ENCODE measurements around the gene VPS13D.

- no peak for TF ChIP-seq CTCF (IDR thresholded peaks at IDR 0.05; ENCODE audit: borderline replicate concordance, extremely low read depth, low read length, poor library complexity, severe bottlenecking)
- no peak for TF ChIP-seq EZH2 (IDR thresholded peaks at IDR 0.05; ENCODE audit: borderline replicate concordance, low read depth, low read length, severe bottlenecking)
Measured at GRCh38 chr1:12475101-12475500, 245.3 kb downstream of the VPS13D start.
